ENCODE results near the gene ARHGAP45.

ARHGAP45 gene

DNA sequence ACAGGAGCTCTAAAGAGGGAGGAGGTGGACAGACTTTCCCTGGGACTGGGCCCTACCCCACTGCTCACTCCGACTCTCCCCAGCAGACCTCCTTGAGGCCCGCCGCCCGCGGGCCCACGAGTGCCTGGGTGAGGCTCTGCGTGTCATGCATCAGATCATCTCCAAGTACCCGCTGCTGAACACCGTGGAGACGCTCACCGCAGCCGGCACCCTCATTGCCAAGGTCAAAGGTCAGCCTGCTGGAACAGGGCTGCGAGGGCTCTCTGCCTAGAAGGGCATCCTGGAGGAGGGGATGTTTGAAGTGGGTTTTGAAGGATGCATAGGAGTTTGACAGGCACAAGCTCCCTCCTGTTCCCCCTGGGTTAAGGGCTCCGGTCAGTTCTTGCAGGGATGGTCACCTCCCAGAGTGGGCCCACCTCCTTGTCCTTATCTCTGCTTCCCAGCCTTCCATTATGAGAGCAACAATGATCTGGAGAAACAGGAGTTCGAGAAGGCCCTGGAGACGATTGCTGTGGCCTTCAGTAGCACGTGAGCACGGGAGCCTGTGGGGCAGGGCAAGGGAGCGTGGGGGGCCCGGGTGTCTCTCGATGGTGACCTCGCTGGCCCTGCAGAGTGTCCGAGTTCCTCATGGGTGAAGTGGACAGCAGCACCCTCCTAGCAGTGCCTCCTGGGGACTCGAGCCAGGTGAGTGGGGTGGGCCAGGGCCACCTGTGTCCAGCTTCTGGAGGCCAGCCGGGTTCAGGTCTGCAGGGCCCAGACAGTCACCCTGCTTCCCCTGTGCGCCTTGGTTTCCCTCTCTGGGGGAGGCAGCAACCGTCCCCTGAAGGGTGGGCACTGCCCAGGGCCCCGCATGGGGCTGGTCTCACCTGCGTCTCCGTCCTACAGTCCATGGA is 6.3 kb downstream of the ARHGAP45 start:
- DNase-seq = no peak

DNA sequence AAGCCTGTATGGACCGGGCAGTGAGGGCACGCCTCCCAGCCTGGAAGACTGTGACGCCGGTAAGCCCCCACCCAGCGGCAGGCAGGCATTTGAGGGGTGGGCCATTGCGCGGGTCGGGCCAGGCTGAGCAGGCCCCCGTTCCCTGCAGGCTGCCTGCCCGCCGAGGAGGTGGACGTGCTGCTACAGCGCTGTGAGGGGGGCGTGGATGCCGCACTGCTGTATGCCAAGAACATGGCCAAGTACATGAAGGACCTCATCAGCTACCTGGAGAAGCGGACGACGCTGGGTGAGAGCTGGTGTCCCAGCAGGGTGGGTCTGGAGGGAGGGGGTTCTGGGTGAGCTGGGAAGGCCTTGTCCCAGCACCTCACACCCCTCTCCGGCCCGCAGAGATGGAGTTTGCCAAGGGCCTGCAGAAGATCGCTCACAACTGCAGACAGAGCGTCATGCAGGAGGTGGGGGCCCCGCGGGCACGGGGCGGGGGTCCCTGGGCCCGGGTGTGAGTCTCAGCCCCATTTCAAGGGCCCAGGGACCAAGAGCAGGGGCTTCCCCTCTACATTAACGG is 7.1 kb downstream of the ARHGAP45 start:
- DNase-seq = no peak

DNA sequence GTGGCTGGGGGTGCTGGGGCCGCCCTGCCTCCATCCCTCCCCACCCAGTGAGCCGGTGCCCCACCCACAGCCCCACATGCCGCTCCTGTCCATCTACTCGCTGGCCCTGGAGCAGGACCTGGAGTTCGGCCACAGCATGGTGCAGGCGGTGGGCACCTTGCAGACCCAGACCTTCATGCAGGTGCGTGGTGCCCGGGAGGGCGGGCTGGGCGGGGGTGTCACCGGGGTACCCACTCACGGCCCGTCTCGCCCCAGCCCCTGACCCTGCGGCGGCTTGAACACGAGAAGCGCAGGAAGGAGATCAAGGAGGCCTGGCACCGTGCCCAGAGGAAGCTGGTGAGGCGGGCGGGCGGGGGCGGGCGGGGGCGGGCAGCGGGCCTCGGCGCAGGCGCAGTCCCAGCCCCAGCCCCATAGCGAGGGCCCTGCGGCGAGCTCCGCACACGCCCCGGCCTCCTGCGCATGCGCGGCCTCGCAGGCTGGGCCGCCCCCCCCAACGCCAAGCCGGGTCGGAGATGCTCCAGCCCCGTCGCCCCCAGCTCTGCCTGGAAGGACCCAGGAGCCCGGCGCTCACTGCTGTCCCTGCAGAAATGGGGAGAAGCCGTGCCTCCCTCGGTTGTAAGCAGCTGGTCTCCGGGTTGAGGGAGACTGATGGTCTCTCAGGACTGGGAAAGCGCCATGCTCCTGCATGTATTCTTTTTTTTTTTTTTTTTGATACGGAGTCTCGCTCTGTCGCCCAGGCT is 7.7 kb downstream of the ARHGAP45 start:
- DNase-seq = peak in 1 of 2 donors; percentile 33

DNA sequence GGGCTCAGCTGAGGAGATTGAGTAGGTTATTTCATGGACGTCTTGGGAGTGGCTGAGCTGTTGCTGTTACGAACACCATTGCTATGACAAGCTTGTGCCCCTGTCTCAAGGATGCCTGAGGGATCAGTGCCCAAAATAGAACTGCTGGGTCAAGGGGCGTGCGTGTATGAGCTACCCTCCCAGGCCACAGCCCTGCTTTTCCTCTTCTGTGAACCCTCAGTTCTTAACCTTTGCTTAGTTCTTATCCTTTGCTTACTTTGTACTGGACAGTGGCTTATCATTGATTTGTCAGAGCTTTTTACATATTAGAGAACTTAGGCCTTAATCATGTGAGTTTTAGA is 9.0 kb downstream of the ARHGAP45 start:
- DNase-seq = no peak

DNA sequence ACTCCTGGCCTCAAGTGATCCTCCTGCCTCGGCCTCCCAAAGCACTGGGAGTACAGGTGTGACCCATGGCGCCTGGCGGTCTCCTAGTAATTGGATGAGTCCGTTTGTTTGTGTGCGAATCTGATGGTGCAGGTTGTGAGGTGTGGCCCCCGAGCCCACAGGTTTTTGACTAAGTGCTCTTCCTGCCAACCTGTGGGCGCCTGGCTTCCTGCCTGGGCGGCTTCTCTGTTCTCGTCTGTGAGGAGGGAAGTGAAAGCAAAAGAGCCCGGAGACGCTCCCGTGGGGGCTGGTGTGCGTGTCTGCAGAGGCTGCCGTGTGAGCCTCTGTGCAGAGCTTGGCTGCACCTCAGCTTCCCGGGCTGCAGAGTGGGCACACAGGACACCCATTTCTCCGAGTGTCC is 10.0 kb downstream of the ARHGAP45 start:
- peak; percentile 2 to 18 for DNase-seq

DNA sequence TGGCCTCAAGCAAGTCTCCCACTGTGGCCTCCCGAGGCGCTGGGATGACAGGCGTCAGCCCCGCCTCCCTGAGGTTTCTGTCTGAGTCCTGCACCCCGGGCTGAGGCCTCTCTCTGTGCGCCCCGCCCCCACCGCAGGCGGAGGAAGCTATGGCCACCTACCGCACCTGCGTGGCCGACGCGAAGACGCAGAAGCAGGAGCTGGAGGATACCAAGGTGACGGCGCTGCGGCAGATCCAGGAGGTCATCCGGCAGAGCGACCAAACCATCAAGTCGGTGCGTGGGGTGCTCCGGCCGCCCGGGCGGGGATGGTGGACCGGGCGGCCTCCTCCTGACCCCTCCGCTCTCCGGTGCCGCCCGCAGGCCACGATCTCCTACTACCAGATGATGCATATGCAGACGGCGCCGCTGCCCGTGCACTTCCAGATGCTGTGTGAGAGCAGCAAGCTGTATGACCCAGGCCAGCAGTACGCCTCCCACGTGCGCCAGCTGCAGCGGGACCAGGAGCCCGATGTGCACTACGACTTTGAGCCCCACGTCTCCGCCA is 12.7 kb downstream of the ARHGAP45 start:
- no peak for DNase-seq

DNA sequence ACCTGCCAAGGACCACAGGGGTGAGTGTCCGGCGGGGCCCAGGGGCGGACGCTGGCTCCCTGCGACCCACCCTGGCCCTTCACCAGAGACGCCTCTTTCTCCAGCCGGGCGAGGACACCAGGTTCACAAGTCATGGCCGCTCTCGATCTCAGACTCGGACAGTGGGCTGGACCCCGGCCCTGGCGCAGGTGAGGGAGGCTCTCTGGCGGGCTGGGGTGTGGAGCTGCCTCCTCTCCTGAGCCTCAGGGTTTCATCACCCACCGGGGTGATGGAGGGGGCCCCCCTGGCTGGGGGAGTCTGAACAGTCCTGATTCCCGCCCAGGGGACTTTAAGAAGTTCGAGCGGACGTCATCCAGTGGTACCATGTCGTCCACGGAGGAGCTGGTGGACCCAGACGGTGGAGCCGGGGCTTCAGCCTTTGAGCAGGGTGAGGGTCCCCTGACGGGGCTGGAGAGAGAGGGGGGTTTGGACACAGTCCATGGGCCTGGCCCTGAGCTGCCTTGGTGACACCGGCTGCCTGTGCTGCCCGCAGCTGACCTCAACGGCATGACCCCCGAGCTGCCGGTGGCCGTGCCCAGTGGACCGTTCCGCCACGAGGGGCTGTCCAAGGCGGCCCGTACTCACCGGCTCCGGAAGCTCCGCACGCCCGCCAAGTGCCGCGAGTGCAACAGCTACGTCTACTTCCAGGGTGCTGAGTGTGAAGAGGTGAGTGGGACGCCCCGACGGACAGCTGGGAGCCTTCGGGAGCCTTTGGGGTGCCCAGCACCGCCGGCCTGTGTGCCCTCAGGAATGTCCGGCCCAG is 13.6 kb downstream of the ARHGAP45 start:
- DNase-seq = no peak

DNA sequence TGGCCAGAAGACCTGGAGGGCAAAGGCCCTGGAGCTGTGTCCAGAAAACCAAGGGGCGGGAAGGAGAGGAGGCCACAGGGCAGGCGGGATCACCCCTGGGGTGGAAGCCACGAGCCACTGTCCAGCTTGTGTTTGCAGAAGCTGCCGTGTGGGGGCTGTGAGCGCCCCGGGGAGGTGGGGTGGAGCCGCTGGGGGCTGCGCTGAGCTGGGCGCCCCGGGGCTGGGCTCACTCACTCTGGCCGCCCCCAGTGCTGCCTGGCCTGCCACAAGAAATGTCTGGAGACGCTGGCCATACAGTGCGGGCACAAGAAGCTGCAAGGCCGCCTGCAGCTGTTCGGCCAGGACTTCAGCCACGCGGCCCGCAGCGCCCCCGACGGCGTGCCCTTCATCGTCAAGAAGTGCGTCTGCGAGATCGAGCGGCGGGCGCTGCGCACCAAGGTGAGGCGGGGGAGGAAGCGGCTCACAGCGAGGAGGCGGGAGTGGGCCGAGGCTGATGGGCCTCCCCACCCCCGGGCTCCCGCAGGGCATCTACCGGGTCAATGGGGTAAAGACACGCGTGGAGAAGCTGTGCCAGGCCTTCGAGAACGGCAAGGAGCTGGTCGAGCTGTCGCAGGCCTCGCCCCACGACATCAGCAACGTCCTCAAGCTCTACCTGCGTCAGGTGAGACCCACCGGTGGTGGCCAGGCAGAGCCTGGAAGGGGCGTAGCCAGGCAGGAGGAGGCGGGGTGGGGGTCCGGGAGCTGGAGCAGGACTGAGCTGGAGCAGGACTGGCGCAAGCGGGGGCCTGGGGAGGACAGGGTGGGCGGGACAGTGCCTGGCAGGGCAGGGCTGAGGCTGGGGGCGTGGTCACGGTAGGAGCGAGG is 14.6 kb downstream of the ARHGAP45 start:
- DNase-seq = no peak

DNA sequence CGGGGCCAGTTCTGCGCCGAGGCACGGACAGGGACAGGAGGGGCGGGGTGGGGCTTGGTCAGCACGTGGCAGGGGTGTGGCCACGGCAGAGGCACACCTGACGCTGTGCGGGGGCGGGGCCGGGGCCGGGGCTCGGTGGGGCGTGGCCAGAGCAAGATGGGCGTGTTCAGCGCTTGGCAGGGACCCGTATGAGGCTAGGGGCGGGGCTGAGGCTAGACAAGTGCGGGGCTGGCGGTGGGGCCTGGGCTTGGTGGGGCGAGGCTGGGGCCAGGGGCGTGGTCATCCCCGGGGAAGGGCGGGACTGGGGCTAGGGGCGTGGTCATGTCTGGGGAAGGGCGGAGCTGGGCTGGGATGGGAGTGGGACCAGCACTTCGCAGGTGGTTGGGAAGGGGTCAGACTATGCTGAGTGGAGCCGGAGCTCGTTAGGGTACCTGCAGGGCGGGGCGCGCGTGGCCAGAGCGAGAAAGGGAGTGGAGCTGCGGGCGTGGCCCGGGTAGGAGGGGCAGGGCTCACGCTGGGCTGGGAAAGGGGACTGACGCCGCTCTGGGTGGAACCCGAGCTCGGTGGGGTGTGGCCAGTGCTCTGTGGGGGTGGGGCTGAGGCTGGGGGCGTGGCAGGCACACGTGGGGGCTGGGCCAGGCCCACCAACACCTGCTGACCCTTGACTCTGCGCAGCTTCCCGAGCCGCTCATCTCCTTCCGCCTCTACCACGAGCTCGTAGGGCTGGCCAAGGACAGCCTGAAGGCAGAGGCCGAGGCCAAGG is 15.4 kb downstream of the ARHGAP45 start:
- no peak for DNase-seq

DNA sequence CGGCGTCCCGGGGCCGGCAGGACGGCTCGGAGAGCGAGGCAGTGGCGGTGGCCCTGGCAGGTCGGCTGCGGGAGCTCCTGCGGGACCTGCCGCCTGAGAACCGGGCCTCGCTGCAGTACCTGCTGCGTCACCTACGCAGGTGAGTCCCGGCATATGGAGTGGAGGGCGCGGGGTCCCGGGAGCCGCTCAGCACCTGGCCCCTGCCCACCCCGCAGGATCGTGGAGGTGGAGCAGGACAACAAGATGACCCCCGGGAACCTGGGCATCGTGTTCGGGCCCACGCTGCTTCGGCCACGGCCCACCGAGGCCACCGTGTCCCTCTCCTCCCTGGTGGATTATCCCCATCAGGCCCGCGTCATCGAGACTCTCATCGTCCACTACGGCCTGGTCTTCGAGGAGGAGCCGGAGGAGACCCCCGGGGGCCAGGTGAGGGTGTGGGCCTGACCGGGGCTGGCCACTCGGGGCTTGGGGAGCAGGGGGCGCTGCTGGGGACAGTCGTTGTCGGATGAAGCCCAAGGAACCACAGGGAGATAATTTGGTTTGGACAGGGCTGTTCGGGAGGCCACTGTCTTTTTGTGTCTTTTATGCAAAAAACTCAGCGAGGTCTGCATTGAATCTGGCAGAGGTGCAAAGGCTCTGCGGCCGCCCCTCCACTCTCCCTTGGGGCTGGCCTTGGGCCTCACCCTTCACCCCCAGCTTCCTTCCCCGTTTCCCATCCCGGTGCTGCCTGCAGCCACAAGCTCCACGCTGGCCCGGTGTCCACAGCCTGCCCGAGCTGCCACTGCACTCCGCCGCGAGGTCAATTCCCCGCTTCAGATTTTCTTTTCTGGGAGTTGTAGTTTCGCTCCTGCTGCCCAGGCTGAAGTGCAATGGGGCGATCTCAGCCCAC is 16.2 kb downstream of the ARHGAP45 start:
- no peak for DNase-seq

DNA sequence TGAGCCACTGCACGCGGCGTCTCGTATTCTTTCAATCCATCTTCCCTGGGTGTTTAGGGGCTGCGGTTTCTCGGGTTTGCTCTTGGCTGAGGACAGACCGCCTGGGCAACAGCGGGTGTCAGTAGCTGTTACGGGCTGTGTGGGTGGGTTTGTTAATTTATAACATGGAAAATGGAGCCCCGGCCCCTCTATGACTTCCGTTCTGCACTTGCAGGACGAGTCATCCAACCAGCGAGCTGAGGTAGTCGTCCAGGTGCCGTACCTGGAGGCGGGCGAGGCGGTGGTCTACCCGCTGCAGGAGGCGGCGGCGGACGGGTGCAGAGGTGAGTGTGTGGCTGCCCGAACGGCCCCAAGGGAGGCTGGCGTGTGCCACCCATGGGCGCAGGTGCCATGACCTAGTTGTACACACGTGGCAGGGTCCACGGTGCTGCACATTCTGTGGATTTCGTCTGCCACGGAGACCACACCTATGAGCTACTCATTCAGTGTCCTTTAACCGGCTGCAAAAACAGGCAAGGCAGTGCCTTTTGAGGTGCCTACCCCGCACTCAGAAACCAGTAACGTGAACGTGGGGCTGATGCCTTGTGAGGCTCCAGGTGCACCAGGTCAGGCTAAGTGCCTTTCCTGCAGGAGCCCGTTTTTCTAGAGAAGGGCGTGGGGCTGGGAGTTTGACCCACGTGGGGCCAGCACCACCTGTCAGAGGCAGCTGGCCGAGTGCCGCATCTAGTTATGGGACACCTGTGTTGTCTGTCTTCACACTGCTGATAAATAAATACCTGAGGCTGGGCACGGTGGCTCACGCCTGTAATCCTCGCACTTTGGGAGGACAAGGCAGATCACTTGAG is 17.3 kb downstream of the ARHGAP45 start:
- DNase-seq = no peak

DNA sequence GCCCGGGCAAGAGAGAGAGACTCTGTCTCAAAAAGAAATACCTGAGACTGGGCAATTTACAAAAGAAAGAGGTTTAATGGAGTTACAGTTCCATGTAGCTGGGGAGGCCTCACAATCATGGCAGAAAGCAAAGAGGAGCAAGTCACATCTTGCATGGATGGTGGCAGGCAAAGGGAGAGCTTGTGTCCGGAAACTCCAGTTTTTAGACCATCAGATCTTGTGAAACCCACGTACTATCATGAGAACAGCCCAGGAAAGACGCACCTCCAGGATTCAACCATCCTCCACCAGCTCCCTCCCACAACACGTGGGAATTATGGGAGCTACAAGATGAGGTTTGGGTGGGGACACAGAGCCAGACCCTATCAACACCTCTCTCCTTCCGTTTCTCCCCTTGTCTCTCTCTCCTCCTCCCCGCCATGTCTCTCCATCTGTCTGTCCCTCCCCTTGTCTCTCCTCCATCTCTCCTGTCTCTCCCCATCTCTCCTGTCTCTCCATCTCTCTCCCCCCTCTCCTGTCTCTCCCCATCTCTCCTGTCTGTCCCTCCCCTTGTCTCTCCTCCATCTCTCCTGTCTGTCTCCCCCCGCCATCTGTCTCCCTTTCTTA is 18.2 kb downstream of the ARHGAP45 start:
- DNase-seq = no peak

DNA sequence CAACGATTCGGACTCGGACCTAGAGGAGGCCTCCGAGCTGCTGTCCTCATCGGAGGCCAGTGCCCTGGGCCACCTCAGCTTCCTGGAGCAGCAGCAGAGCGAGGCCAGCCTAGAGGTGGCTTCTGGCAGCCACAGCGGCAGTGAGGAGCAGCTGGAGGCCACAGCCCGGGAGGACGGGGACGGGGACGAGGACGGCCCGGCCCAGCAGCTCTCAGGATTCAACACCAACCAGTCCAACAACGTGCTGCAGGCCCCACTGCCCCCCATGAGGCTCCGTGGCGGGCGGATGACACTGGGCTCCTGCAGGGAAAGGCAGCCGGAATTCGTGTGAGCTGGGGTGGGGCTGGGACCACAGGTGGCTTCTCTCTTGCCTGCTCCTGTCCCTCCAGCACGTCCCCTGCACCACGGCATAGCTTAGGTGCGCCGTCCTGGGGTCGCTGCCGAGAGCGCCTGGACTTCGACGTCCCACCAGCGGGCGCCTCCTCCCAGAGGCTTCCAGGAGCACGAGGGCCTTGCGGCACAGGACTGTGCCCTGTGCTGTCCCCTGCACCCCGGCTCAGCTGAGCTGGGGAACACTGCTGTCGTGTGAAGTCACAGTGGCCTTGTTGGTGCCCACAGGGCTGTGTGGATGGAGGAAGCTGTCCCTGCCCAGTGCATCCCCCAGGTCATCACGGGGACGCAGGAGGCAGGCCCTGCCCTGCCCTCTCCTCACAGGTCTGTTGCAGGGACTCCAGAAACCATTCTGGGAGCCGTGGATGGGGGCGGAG is 18.9 kb downstream of the ARHGAP45 start:
- no peak for DNase-seq

DNA sequence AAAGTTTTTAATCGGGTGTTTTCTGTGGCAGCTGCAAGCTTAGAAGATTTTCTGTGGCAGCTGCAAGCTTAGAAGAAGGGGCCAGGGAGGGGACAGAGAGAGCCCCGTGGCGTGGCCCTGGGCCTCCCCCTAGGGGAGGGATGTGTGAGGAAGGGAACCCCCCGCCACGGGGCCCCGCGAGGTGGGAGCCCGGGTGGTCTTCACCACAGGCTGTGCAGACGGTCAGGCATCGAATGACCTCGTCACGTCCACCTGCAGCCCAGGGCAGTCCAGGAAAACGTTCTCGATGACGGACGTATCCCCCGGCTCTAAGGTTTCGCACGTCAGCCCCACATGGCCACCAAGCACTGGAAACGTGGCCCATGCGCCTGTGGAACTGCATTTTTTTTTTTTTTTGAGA is 19.6 kb downstream of the ARHGAP45 start:
- DNase-seq = no peak

DNA sequence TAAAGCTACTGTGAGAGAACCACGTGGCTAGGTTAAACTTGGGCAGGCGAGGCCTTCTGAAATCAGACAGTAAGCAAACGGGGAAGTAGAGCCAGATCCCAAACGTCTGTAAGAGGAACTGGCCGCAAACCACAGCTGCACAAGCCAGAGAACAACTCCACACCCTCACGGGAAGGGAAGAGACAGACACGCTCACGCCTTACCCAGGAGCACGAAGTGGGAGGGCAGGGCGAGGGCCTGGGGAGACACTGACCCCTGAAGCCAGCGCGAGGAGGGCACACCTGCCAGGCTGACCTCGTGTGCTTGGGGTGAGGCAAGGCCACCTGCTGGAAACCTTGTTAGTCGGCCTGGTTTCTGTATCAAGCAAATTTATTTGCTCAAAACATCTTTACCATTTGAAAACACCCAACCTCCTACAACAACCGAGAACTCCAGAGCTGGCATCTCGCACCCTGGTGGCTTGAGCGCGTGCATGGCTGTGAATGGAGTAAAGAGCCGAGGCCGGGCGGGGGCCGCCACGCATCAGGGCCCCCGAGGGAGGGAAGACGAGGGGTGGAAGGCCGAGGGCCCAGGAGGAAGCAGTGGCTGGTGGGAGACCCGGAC is 20.9 kb downstream of the ARHGAP45 start:
- peak; percentile 9 to 32 for DNase-seq

DNA sequence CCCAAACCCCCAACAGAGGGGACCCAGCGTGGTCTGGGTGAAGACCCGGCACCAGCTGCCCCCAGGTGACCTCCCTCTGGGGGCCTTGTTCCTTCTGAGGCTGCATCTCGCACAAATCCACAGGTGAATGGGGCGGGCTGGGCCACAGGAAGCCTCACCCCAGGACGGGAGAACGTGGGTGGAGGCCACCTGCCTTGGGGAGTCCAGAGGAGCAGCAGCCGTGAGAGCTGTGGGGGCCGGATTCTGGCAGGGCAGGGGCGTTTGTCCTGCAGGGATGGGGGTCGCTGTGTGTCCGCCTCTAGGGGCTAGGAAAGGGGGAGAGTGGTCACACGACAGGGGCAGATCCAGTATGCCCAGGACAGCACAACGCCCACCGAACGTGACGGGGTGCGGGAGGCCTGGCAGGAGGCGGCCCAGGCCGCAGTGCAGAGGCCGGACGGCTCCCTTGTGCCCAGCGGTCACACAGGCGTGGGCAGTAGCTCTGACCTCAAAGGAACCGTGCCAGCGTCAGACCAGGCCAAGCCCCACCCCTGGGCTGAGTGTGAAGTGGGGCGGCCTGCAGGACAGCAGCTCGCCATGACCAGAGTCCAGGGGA is 21.5 kb downstream of the ARHGAP45 start:
- no peak for DNase-seq

All from hippocampal formation (tissue), 2 donors.